ENCODE results near the gene PLPPR4. TPM values are rescaled to one million over a fixed set of nuclear protein-coding genes. Genes with fewer than 3 reads are reported as not detected.
"Not testable (repeated sequence)": the region's sequence is repeated elsewhere in the genome, so short reads cannot be mapped to it uniquely, and the experiment has no call there.

The PLPPR4 gene
- total and polyA plus RNA-seq, 11 donors, result 0.11 to 1.0 (median 0.50) TPM

- ATAC-seq (no peak), DNase-seq (peak in 1 of 5 donors; percentile 7)
- 14 to 19% (median 17%) methylated on average over 4 of the region's 4 CpGs for WGBS, 4 donors
- Histone ChIP-seq H3K27me3 (no peaks in the 10 kb centered on the region), H3K4me1 (peaks cover 0 to 4% (median 0%) of the 10 kb centered on the region in 12 donors), H3K36me3 (no peaks in the 10 kb centered on the region), H3K4me3 (no peak overlapping the region), H3K9me3 (peaks cover 0 to 5% (median 0%) of the 10 kb centered on the region in 12 donors), H3K27ac (no peak overlapping the region)
- no peak for TF ChIP-seq POLR2A (IDR thresholded peaks at IDR 0.05)
- TF ChIP-seq, protein P1, sequence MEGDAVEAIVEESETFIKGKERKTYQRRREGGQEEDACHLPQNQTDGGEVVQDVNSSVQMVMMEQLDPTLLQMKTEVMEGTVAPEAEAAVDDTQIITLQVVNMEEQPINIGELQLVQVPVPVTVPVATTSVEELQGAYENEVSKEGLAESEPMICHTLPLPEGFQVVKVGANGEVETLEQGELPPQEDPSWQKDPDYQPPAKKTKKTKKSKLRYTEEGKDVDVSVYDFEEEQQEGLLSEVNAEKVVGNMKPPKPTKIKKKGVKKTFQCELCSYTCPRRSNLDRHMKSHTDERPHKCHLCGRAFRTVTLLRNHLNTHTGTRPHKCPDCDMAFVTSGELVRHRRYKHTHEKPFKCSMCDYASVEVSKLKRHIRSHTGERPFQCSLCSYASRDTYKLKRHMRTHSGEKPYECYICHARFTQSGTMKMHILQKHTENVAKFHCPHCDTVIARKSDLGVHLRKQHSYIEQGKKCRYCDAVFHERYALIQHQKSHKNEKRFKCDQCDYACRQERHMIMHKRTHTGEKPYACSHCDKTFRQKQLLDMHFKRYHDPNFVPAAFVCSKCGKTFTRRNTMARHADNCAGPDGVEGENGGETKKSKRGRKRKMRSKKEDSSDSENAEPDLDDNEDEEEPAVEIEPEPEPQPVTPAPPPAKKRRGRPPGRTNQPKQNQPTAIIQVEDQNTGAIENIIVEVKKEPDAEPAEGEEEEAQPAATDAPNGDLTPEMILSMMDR (IDR thresholded peaks at IDR 0.05), result no peak
- intact Hi-C loops (cut with DNase I), result no loop called here
Measured at GRCh38 chr1:99279525-99279924, 15.2 kb downstream of the PLPPR4 start.

GRCh38 chr1:99281105-99281504 is 16.8 kb downstream of the PLPPR4 start:
- no peak for ATAC-seq
- DNase-seq, result no peak
- no peak overlapping the region for H3K4me3 ChIP-seq
- H3K27ac ChIP-seq, result no peak overlapping the region
- H3K36me3 ChIP-seq, result no peaks in the 10 kb centered on the region
- H3K9me3 ChIP-seq, result peaks cover 0 to 5% (median 0%) of the 10 kb centered on the region in 12 donors
- TF ChIP-seq, protein P1 (IDR thresholded peaks at IDR 0.05), result no peak
- no peak for TF ChIP-seq POLR2A (IDR thresholded peaks at IDR 0.05)
- intact Hi-C loops (cut with DNase I), result no loop called here
- H3K27me3 ChIP-seq, result no peaks in the 10 kb centered on the region
- peaks cover 0 to 5% (median 0%) of the 10 kb centered on the region in 12 donors for H3K4me1 ChIP-seq

- no peak for DNase-seq
- intact Hi-C loops (cut with DNase I), result no loop called here
- ATAC-seq, result no peak
- no peaks in the 10 kb centered on the region for H3K27me3 ChIP-seq
- TF ChIP-seq, protein P1 (IDR thresholded peaks at IDR 0.05), result no peak
- no peak for TF ChIP-seq POLR2A (IDR thresholded peaks at IDR 0.05)
- no peak overlapping the region for H3K27ac ChIP-seq
- H3K4me1 ChIP-seq, result peaks cover 0 to 6% (median 0%) of the 10 kb centered on the region in 12 donors
- no peaks in the 10 kb centered on the region for H3K36me3 ChIP-seq
- WGBS, 4 donors, result 53 to 58% (median 57%) methylated on average over 3 of the region's 3 CpGs
- no peaks in the 10 kb centered on the region for H3K9me3 ChIP-seq
- no peak overlapping the region for H3K4me3 ChIP-seq
Measured at GRCh38 chr1:99282536-99282935, 18.2 kb downstream of the PLPPR4 start.

DNA sequence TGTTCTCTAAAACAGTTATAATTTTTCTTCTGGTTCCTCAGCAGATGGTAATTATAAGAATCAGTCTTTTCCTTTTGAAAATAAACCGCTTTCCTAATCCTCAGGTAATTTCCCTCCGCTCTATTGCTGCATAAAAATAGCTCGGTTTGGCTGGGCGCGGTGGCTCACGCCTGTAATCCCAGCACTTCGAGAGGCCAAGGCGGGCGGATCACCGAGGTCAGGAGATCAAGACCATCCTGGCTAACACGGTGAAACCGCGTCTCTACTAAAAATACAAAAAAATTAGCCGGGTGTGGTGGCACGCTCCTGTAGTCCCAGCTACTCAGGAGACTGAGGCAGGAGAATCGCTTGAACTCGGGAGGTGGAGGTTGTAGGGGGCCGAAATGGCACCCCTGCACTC is 19.2 kb downstream of the PLPPR4 start:
- H3K27ac ChIP-seq; intact Hi-C loops (cut with DNase I); H3K4me3 ChIP-seq; ATAC-seq; H3K9me3 ChIP-seq; H3K36me3 ChIP-seq; H3K4me1 ChIP-seq; H3K27me3 ChIP-seq; DNase-seq: not testable (repeated sequence)
- WGBS, 4 donors, result 95 to 97% (median 96%) methylated on average over 18 of the region's 18 CpGs

DNA sequence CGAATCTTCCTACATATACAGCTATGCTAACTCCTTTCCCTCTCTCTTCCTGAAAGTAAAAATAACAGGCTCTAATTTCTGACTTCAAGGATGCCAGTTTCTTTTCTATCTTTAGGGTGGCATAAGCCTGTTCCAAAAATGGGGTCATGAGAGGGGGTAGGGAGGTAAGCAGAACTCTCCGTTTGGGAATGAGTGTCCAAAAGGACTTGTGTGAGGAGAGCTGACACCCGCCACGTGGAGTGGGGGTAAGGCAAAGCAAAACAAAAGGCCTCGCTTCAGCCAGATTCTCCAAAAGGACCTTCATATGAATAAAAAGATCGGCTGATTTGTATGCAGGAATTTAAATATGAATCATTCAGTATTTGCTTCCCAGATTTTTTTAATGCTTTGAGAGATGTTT is 28.6 kb downstream of the PLPPR4 start:
- TF ChIP-seq POLR2A (IDR thresholded peaks at IDR 0.05), result no peak
- TF ChIP-seq, protein P1 (IDR thresholded peaks at IDR 0.05), result no peak
- ATAC-seq (no peak), DNase-seq (no peak)
- H3K4me3 ChIP-seq, result no peak overlapping the region
- intact Hi-C loops (cut with DNase I), result no loop called here
- H3K27me3 ChIP-seq, result no peaks in the 10 kb centered on the region
- 71 to 83% (median 73%) methylated on average over 6 of the region's 6 CpGs for WGBS, 4 donors
- peaks cover 0 to 17% (median 5%) of the 10 kb centered on the region in 12 donors for H3K9me3 ChIP-seq
- H3K36me3 ChIP-seq, result no peaks in the 10 kb centered on the region
- no peak overlapping the region for H3K27ac ChIP-seq
- no peaks in the 10 kb centered on the region for H3K4me1 ChIP-seq

Measured in heart left ventricle (tissue), 16 donors.